Karpas-422 (cell line): ENCODE results near the gene PIGQ. TPM values are rescaled to one million over a fixed set of nuclear protein-coding genes. Genes with fewer than 3 reads are reported as not detected.
A peak's percentile ranks its signal among the peaks of the same experiment; 100 is the strongest.

ENCODE experiments used
- DNase-seq: peaks from one replicate; pipeline ENCODE4 v3.0.0-alpha.2; 2015
- H2AFZ ChIP-seq: fragments of 200-600 bp; sonication (generic); 2 replicates; pipeline ENCODE4 v1.6.1; 2014; ENCODE audit warnings: antibody characterized with exemption, low read length, mixed read lengths
- H3K27ac ChIP-seq: fragments of 200-600 bp; sonication (generic); 2 replicates; pipeline ENCODE4 v1.5.1; 2014; ENCODE audit warnings: mild to moderate bottlenecking, low read length, moderate library complexity
- H3K27me3 ChIP-seq: fragments of 200-600 bp; sonication (generic); 2 replicates; pipeline ENCODE4 v1.6.1; 2014; ENCODE audit warnings: low read length, mixed read lengths
- H3K36me3 ChIP-seq: fragments of 200-600 bp; sonication (generic); 2 replicates; pipeline ENCODE4 v1.6.1; 2014; ENCODE audit warnings: low read length, mixed read lengths; ENCODE audit not compliant: insufficient read depth
- H3K4me1 ChIP-seq: fragments of 200-600 bp; sonication (generic); 2 replicates; pipeline ENCODE4 v1.6.1; 2014; ENCODE audit warnings: mild to moderate bottlenecking, low read length, mixed read lengths
- H3K4me2 ChIP-seq: fragments of 200-600 bp; sonication (generic); 2 replicates; pipeline ENCODE4 v1.6.1; 2014; ENCODE audit warnings: low read length, low read depth, mild to moderate bottlenecking; ENCODE audit not compliant: poor library complexity, severe bottlenecking
- H3K4me3 ChIP-seq: fragments of 200-600 bp; sonication (generic); 2 replicates; pipeline ENCODE4 v1.5.1; 2014; ENCODE audit warnings: mild to moderate bottlenecking, antibody characterized with exemption, low read length, mixed read lengths
- H3K79me2 ChIP-seq: fragments of 200-600 bp; sonication (generic); 2 replicates; pipeline ENCODE4 v1.6.1; 2014; ENCODE audit warnings: mild to moderate bottlenecking, low read length, mixed read lengths
- H3K9ac ChIP-seq: fragments of 200-600 bp; sonication (generic); 2 replicates; pipeline ENCODE4 v1.6.0; 2014; ENCODE audit warnings: low read length
- H3K9me2 ChIP-seq: fragments of 200-600 bp; sonication (generic), shearing (Covaris generic); replicated peaks from 2 replicates; pipeline ENCODE4 v1.6.0; 2014; ENCODE audit warnings: mild to moderate bottlenecking, low read length, moderate library complexity; ENCODE audit not compliant: insufficient read depth
- H3K9me3 ChIP-seq: fragments of 300-700, 200-600 bp; sonication (generic); 2 replicates; pipeline ENCODE4 v1.6.1; 2014; ENCODE audit warnings: low read length, mixed read lengths
- H4K20me1 ChIP-seq: fragments of 200-600 bp; sonication (generic); 2 replicates; pipeline ENCODE4 v1.6.1; 2014; ENCODE audit warnings: mild to moderate bottlenecking, antibody characterized with exemption, low read length, low read depth; ENCODE audit not compliant: insufficient read depth
- total RNA-seq: library from RNA; depleted of rRNA; stranded (reverse); fragments of >200 nt; shearing (Covaris generic); gene quantifications from 2 replicates; pipeline ENCODE4 v1.2.3, GENCODE V29; 2014; ENCODE audit warnings: low replicate concordance

The PIGQ gene
- total RNA-seq, 1 experiment from 2014 or later: 35.7 TPM

DNA sequence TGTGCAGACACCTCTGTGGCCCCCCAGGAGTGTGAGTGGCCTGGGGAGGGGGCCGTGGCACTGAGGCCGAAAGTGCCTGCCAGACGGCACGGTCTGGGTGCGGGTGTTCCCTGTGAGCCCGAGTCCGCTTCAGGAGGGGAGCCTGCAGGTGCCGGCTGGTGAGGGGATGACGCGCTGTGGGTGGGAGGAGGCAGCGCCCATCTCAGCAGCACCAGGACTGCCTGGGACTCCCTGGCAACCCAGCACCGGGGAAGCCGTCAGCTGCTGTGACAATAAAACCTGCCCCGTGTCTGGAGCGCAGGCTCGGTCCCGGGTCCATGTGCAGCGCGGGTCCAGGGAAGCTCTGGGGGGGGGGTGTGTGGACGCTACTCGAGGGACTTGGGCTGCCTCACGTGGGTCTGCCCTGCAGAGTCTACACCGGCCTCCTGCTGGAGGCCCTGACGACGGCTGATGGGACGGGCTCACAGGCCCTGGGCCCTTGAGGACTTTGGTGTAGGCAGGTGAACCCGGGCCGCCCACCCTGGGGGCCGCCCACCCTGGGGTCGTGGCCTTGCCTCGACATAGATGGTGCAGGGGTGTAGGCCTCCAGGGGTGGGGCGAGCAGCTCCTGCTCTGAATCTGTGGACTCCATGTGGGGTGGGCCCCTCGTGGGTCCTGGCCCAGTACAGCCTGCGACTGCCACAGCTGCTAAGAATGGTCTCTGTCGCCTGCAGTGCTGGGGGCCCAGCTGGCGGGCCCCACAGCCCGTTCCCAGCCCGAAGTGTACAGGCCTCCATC, 14.2 kb downstream of the PIGQ start:
- H3K36me3 ChIP-seq: no peaks in the 10 kb centered on the region

GRCh38 chr16:585351-585750, 15.6 kb downstream of the PIGQ start:
- peak; percentile 63 for DNase-seq
- Histone ChIP-seq H3K79me2 (peaks cover 6% of the 10 kb centered on the region; the same call in 1 of the 2 replicates), H4K20me1 (peaks cover 6% of the 10 kb centered on the region), H3K9me2 (no peaks in the 10 kb centered on the region), H3K4me3 (no peak overlapping the region), H3K9ac (no peak overlapping the region), H2AFZ (no peak overlapping the region), H3K27me3 (no peaks in the 10 kb centered on the region), H3K4me2 (no peak overlapping the region), H3K9me3 (no peaks in the 10 kb centered on the region), H3K36me3 (no peaks in the 10 kb centered on the region), H3K4me1 (peaks cover 24% of the 10 kb centered on the region), H3K27ac (no peak overlapping the region)

More for the DNA sequence above, 14.2 kb downstream of the PIGQ start:
- H3K27ac ChIP-seq: no peak overlapping the region
- DNase-seq: no peak
- no peak overlapping the region for H2AFZ ChIP-seq
- peaks cover 6% of the 10 kb centered on the region; the same call in 1 of the 2 replicates for H3K79me2 ChIP-seq
- no peaks in the 10 kb centered on the region for H3K9me2 ChIP-seq
- no peak overlapping the region for H3K4me2 ChIP-seq
- peaks cover 24% of the 10 kb centered on the region for H3K4me1 ChIP-seq
- no peak overlapping the region for H3K9ac ChIP-seq
- no peak overlapping the region for H3K4me3 ChIP-seq
- no peaks in the 10 kb centered on the region for H3K27me3 ChIP-seq
- H4K20me1 ChIP-seq: peaks cover 6% of the 10 kb centered on the region; the same call in 1 of the 2 replicates
- H3K9me3 ChIP-seq: no peaks in the 10 kb centered on the region

DNA sequence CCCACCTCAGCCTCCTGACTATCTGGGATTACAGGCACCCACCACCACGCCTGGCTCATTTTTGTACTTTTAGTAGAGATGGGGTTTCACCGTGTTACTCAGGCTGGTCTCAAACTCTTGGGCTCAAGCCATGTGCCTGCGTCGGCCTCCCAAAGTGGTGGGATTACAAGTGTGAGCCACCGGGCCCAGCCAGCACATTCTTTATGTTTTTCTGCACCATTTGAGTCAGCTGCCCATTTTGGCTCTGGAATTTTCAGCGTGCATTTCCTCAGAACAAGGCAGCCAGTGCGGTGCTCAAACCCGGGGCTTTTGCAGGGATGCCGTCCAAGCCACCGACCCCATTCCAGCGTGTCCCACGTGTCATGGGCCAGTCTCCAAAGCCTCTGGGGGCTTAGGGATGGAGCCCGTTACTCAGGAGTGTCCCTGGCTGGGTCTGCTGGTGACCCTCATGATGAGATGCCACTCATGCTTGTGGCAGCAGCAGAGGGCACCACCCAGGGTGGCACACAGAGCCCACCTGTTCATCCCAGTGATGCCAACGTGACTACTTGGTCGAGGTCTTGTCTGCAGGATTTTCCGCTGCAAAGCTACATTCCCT, 16.4 kb downstream of the PIGQ start:
- Histone ChIP-seq H3K9me2 (no peaks in the 10 kb centered on the region), H4K20me1 (peaks cover 14% of the 10 kb centered on the region), H3K9me3 (no peaks in the 10 kb centered on the region)

GRCh38 chr16:586645-587590, 17.1 kb downstream of the PIGQ start:
- Histone ChIP-seq H3K9me2 (no peaks in the 10 kb centered on the region), H3K4me1 (peaks cover 36% of the 10 kb centered on the region), H3K4me3 (peak overlapping the region; percentile 85; the same call in 1 of the 2 replicates), H3K36me3 (no peaks in the 10 kb centered on the region), H3K9me3 (no peaks in the 10 kb centered on the region), H3K27ac (no peak overlapping the region), H2AFZ (no peak overlapping the region), H3K9ac (peak overlapping the region; percentile 95), H4K20me1 (peaks cover 20% of the 10 kb centered on the region), H3K27me3 (no peaks in the 10 kb centered on the region), H3K79me2 (peaks cover 6% of the 10 kb centered on the region; the same call in 1 of the 2 replicates), H3K4me2 (peak overlapping the region; percentile 72)
- DNase-seq: no peak

More for the DNA sequence above, 16.4 kb downstream of the PIGQ start:
- H3K4me1 ChIP-seq: peaks cover 32% of the 10 kb centered on the region
- no peak overlapping the region for H3K4me2 ChIP-seq
- peaks cover 6% of the 10 kb centered on the region; the same call in 1 of the 2 replicates for H3K79me2 ChIP-seq
- DNase-seq: no peak
- no peaks in the 10 kb centered on the region for H3K27me3 ChIP-seq
- H3K4me3 ChIP-seq: no peak overlapping the region
- no peaks in the 10 kb centered on the region for H3K36me3 ChIP-seq
- no peak overlapping the region for H2AFZ ChIP-seq
- H3K9ac ChIP-seq: no peak overlapping the region
- H3K27ac ChIP-seq: no peak overlapping the region

- Histone ChIP-seq H3K27me3 (no peaks in the 10 kb centered on the region), H4K20me1 (peaks cover 37% of the 10 kb centered on the region), H3K4me1 (peaks cover 44% of the 10 kb centered on the region), H2AFZ (peak overlapping the region; percentile 23; the same call in 1 of the 2 replicates), H3K9me2 (no peaks in the 10 kb centered on the region), H3K9ac (peak overlapping the region; percentile 95), H3K4me3 (peak overlapping the region; percentile 85), H3K79me2 (peaks cover 6% of the 10 kb centered on the region; the same call in 1 of the 2 replicates), H3K9me3 (no peaks in the 10 kb centered on the region), H3K4me2 (peak overlapping the region; percentile 72), H3K27ac (peak overlapping the region; percentile 88), H3K36me3 (no peaks in the 10 kb centered on the region)
- peak; percentile 88 for DNase-seq
These were observed 18.8 kb downstream of the PIGQ start for GRCh38 chr16:588639-588888.

DNA sequence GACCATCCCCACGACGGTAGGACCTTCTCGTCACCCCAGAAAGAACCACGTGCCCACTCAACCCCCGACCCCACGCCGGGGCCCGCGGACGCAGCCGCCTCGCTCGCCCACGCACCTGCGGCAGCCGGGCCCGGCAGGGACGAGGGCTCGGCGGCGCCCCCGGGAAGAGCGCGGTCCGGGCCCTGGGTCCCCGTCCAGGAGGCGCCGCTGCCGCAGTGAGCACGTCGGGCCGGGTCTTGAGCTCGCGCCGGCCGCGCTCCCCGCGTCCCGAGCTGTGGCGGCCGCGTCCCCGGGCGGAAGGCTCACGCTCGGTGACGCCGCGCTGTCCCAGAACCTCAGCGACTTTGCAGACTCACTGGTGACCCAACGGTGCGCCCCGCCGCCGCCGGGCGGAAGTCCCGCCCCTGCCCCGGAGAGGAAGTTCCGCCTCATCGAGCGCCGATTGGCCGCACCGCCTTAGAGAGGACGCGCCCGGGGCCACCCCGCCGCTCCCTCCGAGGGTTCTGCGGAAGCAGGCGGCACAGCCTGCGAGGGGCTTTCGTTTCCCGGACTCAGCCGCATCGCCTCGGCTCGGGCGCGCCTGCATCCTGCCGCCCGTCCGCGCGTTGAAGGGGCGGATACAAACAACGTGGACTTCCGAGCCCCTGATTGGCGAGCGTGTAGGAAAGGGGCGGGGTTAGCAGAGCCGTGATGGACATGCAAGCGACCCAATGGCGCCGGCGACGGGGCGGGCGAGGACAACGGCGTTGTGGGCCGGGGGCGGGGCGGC, 19.3 kb downstream of the PIGQ start:
- Histone ChIP-seq H3K4me3 (peak overlapping the region; percentile 85), H3K4me2 (peak overlapping the region; percentile 72), H3K27me3 (no peaks in the 10 kb centered on the region), H3K4me1 (peaks cover 45% of the 10 kb centered on the region), H3K36me3 (no peaks in the 10 kb centered on the region), H3K9me3 (no peaks in the 10 kb centered on the region), H3K9me2 (no peaks in the 10 kb centered on the region), H3K79me2 (peaks cover 11% of the 10 kb centered on the region; the same call in 1 of the 2 replicates), H3K27ac (peak overlapping the region; percentile 88), H3K9ac (peak overlapping the region; percentile 95), H2AFZ (peak overlapping the region; percentile 97), H4K20me1 (peaks cover 42% of the 10 kb centered on the region)
- peak; percentile 98 for DNase-seq

- Histone ChIP-seq H3K36me3 (no peaks in the 10 kb centered on the region), H3K27me3 (no peaks in the 10 kb centered on the region), H3K4me3 (peak within 1 kb of the TSS; percentile 86), H2AFZ (peak within 1 kb of the TSS; percentile 97), H3K4me2 (peak within 1 kb of the TSS; percentile 88), H3K9me3 (no peaks in the 10 kb centered on the region), H4K20me1 (peaks cover 46% of the 10 kb centered on the region), H3K79me2 (peaks cover 15% of the 10 kb centered on the region; the same call in 1 of the 2 replicates), H3K9me2 (no peaks in the 10 kb centered on the region), H3K9ac (peak within 1 kb of the TSS; percentile 95), H3K27ac (peak within 1 kb of the TSS; percentile 88), H3K4me1 (peaks cover 45% of the 10 kb centered on the region)
- peak; percentile 99 for DNase-seq
These were observed 20.0 kb downstream of the PIGQ start, which contains the start of gene RAB40C for GRCh38 chr16:589658-590187. TSS of gene RAB40C (plus strand) at chr16:590066. CDS start at chr16:590292, 226 bp downstream.
